ENCODE measurements around the gene MICAL1.

Gene MICAL1

DNA sequence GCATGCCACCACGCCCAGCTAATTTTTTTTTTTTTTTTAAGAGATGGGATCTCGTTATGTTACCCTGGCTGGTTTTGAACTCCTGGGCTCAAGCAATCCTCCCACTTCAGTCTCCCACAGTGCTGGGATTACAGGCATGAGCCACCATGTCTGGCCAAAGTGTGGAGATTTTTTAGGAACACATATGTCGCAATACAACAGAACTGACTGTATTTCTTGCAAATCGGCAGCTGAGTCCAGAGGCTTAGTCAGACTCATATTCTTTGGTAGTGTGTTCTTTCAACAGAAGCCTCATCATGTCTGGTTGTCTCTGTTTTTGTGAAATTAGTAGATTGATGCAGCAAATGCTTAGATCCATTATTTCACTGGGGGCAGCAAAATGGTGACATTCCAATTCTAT lies 49.4 kb downstream of the MICAL1 start:
- H2AFZ ChIP-seq (ENCODE audit: low read depth, low read length): no peak overlapping the region
- H3K9ac ChIP-seq (ENCODE audit: low read length): no peak overlapping the region
- H3K9me3 ChIP-seq (ENCODE audit: insufficient read depth, low read length): no peaks in the 10 kb centered on the region
- no peak overlapping the region for H3K4me3 ChIP-seq (ENCODE audit: low read length)
- H3K4me2 ChIP-seq (ENCODE audit: low read length): no peak overlapping the region
- H3K27me3 ChIP-seq (ENCODE audit: low read depth, low read length): no peaks in the 10 kb centered on the region; the same call in 1 of the 2 replicates
- H3K36me3 ChIP-seq (replicated peaks; ENCODE audit: low read depth, low read length): no peaks in the 10 kb centered on the region
- no peak overlapping the region for H3K27ac ChIP-seq (ENCODE audit: low read length)
- no peaks in the 10 kb centered on the region for H3K79me2 ChIP-seq (ENCODE audit: low read length)
- no peak for TF ChIP-seq EZH2phosphoT487 (IDR thresholded peaks at IDR 0.05; ENCODE audit: low read depth)
- TF ChIP-seq, protein P1, sequence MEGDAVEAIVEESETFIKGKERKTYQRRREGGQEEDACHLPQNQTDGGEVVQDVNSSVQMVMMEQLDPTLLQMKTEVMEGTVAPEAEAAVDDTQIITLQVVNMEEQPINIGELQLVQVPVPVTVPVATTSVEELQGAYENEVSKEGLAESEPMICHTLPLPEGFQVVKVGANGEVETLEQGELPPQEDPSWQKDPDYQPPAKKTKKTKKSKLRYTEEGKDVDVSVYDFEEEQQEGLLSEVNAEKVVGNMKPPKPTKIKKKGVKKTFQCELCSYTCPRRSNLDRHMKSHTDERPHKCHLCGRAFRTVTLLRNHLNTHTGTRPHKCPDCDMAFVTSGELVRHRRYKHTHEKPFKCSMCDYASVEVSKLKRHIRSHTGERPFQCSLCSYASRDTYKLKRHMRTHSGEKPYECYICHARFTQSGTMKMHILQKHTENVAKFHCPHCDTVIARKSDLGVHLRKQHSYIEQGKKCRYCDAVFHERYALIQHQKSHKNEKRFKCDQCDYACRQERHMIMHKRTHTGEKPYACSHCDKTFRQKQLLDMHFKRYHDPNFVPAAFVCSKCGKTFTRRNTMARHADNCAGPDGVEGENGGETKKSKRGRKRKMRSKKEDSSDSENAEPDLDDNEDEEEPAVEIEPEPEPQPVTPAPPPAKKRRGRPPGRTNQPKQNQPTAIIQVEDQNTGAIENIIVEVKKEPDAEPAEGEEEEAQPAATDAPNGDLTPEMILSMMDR (IDR thresholded peaks at IDR 0.05; ENCODE audit: low read depth, low read length): no peak
- no peaks in the 10 kb centered on the region for H4K20me1 ChIP-seq (ENCODE audit: insufficient read depth, low read length)
- H3K4me1 ChIP-seq (ENCODE audit: low read length): no peaks in the 10 kb centered on the region

DNA sequence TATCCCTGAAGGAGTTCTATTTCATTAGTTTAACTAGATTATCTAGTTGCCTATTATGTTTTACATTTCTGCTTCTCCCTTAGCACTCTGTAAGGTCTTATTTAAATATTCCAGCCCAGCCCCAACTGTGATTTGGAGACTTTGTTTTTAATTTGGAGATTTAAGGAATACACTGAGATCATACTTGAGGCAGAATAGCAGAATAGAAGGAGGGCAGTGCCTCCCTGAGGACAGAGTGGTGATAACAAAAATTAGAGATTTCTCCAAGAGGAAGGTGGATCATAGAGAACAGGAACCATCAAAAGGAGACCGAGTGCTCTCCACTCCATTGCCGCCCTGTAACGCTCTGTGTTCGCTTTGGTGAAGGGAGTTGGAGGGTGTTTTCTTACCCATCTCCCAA lies 58.6 kb downstream of the MICAL1 start:
- no peaks in the 10 kb centered on the region for H4K20me1 ChIP-seq (ENCODE audit: insufficient read depth, low read length)
- H3K4me3 ChIP-seq (ENCODE audit: low read length): peak overlapping the region; percentile 56
- H2AFZ ChIP-seq (ENCODE audit: low read depth, low read length): no peak overlapping the region
- no peaks in the 10 kb centered on the region for H3K9me3 ChIP-seq (ENCODE audit: insufficient read depth, low read length)
- peak overlapping the region; percentile 39; the same call in 1 of the 2 replicates for H3K9ac ChIP-seq (ENCODE audit: low read length)
- peak overlapping the region; percentile 58; the same call in 1 of the 2 replicates for H3K27ac ChIP-seq (ENCODE audit: low read length)
- H3K27me3 ChIP-seq (ENCODE audit: low read depth, low read length): no peaks in the 10 kb centered on the region
- H3K36me3 ChIP-seq (replicated peaks; ENCODE audit: low read depth, low read length): no peaks in the 10 kb centered on the region
- TF ChIP-seq, protein P1 (IDR thresholded peaks at IDR 0.05; ENCODE audit: low read depth, low read length): peak; percentile 54
- no peak for TF ChIP-seq EZH2phosphoT487 (IDR thresholded peaks at IDR 0.05; ENCODE audit: low read depth)
- peaks cover 34% of the 10 kb centered on the region for H3K4me1 ChIP-seq (ENCODE audit: low read length)
- H3K79me2 ChIP-seq (ENCODE audit: low read length): no peaks in the 10 kb centered on the region
- peak overlapping the region; percentile 80 for H3K4me2 ChIP-seq (ENCODE audit: low read length)

DNA sequence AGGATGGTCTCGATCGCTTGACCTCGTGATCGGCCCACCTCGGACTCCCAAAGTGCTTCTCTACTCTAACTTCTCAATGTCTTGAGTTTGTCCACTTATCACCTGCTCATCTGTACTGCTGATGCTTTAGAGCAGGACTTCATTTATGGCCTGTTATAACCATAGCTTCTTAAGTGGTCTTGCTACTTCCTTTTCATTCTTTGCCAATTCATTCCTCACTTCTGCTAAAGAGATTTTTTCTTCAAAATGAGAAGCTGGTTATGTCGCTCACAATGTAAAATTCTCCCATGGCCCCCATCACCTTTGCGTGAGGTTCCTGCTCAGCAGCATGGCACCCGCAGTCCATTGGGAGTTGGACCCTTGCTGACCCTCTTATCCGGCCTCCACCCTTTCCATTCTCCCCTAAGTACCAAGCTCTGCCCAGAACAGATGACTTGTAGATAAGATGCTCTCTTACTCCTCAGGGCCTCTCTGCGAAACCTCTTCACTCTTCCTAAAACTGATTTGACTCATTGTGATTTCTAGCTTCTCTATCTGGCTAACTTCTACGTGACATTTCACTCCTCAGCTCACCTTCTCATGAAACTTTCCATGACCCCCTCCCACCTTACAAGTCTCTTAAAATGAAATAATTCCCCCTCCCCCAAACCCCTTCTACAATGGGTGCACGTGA lies 59.4 kb downstream of the MICAL1 start:
- Histone ChIP-seq H3K4me2 (ENCODE audit: low read length) (peak overlapping the region; percentile 80), H3K4me1 (ENCODE audit: low read length) (peaks cover 34% of the 10 kb centered on the region), H3K79me2 (ENCODE audit: low read length) (no peaks in the 10 kb centered on the region), H3K4me3 (ENCODE audit: low read length) (peak overlapping the region; percentile 56), H2AFZ (ENCODE audit: low read depth, low read length) (no peak overlapping the region; the same call in 1 of the 2 replicates), H3K27ac (ENCODE audit: low read length) (peak overlapping the region; percentile 58), H3K36me3 (replicated peaks; ENCODE audit: low read depth, low read length) (no peaks in the 10 kb centered on the region), H3K9me3 (ENCODE audit: insufficient read depth, low read length) (no peaks in the 10 kb centered on the region), H4K20me1 (ENCODE audit: insufficient read depth, low read length) (no peaks in the 10 kb centered on the region), H3K27me3 (ENCODE audit: low read depth, low read length) (no peaks in the 10 kb centered on the region), H3K9ac (ENCODE audit: low read length) (peak overlapping the region; percentile 39; the same call in 1 of the 2 replicates)
- TF ChIP-seq EZH2phosphoT487 (IDR thresholded peaks at IDR 0.05; ENCODE audit: low read depth): no peak
- TF ChIP-seq, protein P1 (IDR thresholded peaks at IDR 0.05; ENCODE audit: low read depth, low read length): no peak

All from OCI-LY3 (cell line).